Measurements from ENCODE around the gene CHST11.
"Not testable (repeated sequence)": the region's sequence is repeated elsewhere in the genome, so short reads cannot be mapped to it uniquely, and the experiment has no call there.

The CHST11 gene

DNA sequence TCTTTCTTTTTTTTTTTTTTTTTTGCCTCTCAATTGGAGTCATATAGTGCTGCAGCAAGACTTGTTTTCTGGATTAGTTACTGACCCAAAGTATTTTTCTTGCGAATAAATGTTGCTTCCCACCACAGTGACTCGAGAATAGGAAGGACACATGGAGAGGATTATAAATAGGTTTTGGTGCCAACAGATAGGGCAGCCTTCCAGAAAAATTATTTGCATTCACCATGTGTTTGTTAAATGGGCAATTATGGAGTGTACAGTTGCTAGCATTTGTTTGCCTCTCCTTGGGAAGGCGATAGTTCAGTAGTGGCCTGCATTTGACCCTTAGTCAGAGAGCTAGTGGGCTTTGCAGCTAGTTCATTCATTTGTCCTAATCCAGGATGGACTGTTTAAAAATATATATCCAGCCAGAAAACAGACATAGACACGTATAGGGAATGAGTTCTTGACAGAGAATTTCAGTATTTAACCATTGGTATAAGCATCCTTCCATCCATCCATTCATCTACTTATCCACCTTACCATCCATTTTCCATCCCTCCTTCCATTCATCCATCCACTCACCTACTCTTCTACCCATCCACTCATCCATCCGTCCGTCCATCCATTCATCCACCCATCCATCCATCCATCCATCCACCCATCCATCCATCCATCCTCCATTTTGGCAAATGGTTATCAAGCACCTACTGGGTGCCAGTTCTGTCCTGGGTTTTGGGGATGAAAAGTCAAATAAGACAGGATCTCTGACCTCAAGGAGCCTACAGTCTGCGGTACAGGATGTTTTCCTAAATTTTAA is 67.5 kb downstream of the CHST11 start:
- peaks cover 0 to 7% (median 0%) of the 10 kb centered on the region in 5 experiments for H3K9me3 ChIP-seq (ENCODE audit: control extremely low read depth in 1 of 5, control insufficient read depth in 4 of 5, insufficient read depth in 2 of 5, low read depth in 1 of 5, low read length in 4 of 5)
- ChIA-PET CTCF (interaction anchor here (1.0 to 2.3 kb wide), 2 partner anchors 8 to 142 kb away, joined by 3 to 6 read pairs; no protein-coding TSS in a partner anchor), POLR2A (interaction anchor here (0.9 to 1.1 kb wide), 2 partner anchors 59 to 146 kb away, joined by 3 read pairs; no protein-coding TSS in a partner anchor)
- peaks cover 3 to 31% (median 7%) of the 10 kb centered on the region in 4 experiments for H3K36me3 ChIP-seq (ENCODE audit: control insufficient read depth in 4 of 4, insufficient read depth in 4 of 4, low read length in 3 of 4)
- 84% methylated on average over 6 of the region's 7 CpGs for WGBS (ENCODE audit: insufficient coverage)
- no peak for DNase-seq
- peaks cover 37 to 89% (median 76%) of the 10 kb centered on the region in 4 experiments for H3K4me1 ChIP-seq (ENCODE audit: control extremely low read depth in 1 of 4, control insufficient read depth in 4 of 4, insufficient read depth in 4 of 4, low read length in 3 of 4)
- H3K27ac ChIP-seq (ENCODE audit: insufficient read depth in 1 of 2, low read depth in 1 of 2, low read length in 2 of 2, poor library complexity in 1 of 2, severe bottlenecking in 2 of 2) = peak overlapping the region in 1 of 2 experiments; percentile 36
- no peak overlapping the region for H3K4me3 ChIP-seq (ENCODE audit: control insufficient read depth in 1 of 7, extremely low read depth in 1 of 7, insufficient read depth in 4 of 7, low read depth in 2 of 7, low read length in 6 of 7)
- no peaks in the 10 kb centered on the region for H3K27me3 ChIP-seq (replicated peaks in 2 of 5; ENCODE audit: control insufficient read depth in 4 of 5, insufficient read depth in 5 of 5, low read length in 4 of 5)

DNA sequence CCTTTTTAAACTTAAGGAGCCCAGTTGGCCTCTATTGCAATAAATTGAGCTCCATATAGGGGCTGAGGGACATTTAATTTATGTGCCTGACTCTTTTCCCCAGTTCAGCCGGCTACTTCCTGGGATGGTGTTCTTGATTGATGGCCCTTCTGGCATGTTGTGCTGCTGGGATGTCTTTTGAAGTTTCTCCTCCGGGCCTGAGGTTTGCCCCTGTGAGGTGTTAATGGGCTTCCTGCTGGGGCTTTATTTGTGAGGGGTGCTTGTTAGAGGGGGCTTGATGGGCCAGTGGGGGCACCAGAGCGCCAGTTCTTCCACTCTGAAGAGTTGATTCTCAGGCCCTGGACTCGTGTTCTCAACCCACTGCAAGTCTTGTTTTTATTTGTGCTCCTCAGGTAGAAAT is 69.6 kb downstream of the CHST11 start:
- H3K27me3 ChIP-seq (replicated peaks in 2 of 5; ENCODE audit: control insufficient read depth in 4 of 5, insufficient read depth in 5 of 5, low read length in 4 of 5) = no peaks in the 10 kb centered on the region
- ChIA-PET POLR2A (interaction anchor here (0.7 kb wide), 1 partner anchor 9 kb away, joined by 3 read pairs; no protein-coding TSS in a partner anchor), CTCF (interaction anchor here (0.9 to 2.3 kb wide), 3 partner anchors 9 to 26 kb away, joined by 3 to 14 read pairs (median 3); no protein-coding TSS in a partner anchor)
- 13% methylated on average over 2 of the region's 4 CpGs for WGBS (ENCODE audit: insufficient coverage)
- H3K4me1 ChIP-seq (ENCODE audit: control extremely low read depth in 1 of 4, control insufficient read depth in 4 of 4, insufficient read depth in 4 of 4, low read length in 3 of 4) = peaks cover 23 to 70% (median 56%) of the 10 kb centered on the region in 4 experiments
- DNase-seq = peak in 1 of 3 donors; percentile 62
- peak overlapping the region in 1 of 2 experiments; percentile 43 for H3K27ac ChIP-seq (ENCODE audit: insufficient read depth in 1 of 2, low read depth in 1 of 2, low read length in 2 of 2, poor library complexity in 1 of 2, severe bottlenecking in 2 of 2)
- H3K4me3 ChIP-seq (ENCODE audit: control insufficient read depth in 1 of 7, extremely low read depth in 1 of 7, insufficient read depth in 4 of 7, low read depth in 2 of 7, low read length in 6 of 7) = peak overlapping the region in 1 of 7 experiments; percentile 6
- peaks cover 3 to 43% (median 7%) of the 10 kb centered on the region in 4 experiments for H3K36me3 ChIP-seq (ENCODE audit: control insufficient read depth in 4 of 4, insufficient read depth in 4 of 4, low read length in 3 of 4)
- H3K9me3 ChIP-seq (ENCODE audit: control extremely low read depth in 1 of 5, control insufficient read depth in 4 of 5, insufficient read depth in 2 of 5, low read depth in 1 of 5, low read length in 4 of 5) = peaks cover 0 to 10% (median 3%) of the 10 kb centered on the region in 5 experiments

DNA sequence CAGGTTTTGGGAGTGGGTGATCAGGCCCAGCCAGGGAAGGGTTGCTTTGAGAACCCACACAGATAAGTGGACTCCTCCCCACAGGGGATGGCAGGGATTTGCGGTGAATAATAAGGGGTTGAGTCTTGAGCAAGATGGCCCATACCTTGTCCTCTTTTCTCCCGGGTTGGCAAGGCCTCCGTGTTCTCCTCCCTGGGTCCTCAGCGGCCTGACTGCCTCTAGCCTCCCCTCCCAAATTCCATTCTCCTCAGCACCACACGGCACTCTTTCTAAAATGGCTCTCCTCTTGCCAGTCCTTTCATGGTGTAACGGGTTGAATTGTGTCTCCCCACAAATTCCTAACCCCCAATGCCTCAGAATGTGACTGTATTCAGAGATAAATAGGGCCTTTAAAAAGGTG is 70.0 kb downstream of the CHST11 start:
- no peak for DNase-seq
- POLR2A ChIA-PET = interaction anchor here (0.7 kb wide), 1 partner anchor 10 kb away, joined by 3 read pairs; no protein-coding TSS in a partner anchor
- Histone ChIP-seq H3K36me3 (ENCODE audit: control insufficient read depth in 4 of 4, insufficient read depth in 4 of 4, low read length in 3 of 4) (peaks cover 3 to 47% (median 7%) of the 10 kb centered on the region in 4 experiments), H3K9me3 (ENCODE audit: control extremely low read depth in 1 of 5, control insufficient read depth in 4 of 5, insufficient read depth in 2 of 5, low read depth in 1 of 5, low read length in 4 of 5) (peaks cover 0 to 10% (median 3%) of the 10 kb centered on the region in 5 experiments), H3K4me3 (ENCODE audit: control insufficient read depth in 1 of 7, extremely low read depth in 1 of 7, insufficient read depth in 4 of 7, low read depth in 2 of 7, low read length in 6 of 7) (no peak overlapping the region), H3K4me1 (ENCODE audit: control extremely low read depth in 1 of 4, control insufficient read depth in 4 of 4, insufficient read depth in 4 of 4, low read length in 3 of 4) (peaks cover 23 to 66% (median 52%) of the 10 kb centered on the region in 4 experiments), H3K27ac (ENCODE audit: insufficient read depth in 1 of 2, low read depth in 1 of 2, low read length in 2 of 2, poor library complexity in 1 of 2, severe bottlenecking in 2 of 2) (peak overlapping the region in 1 of 2 experiments; percentile 43), H3K27me3 (replicated peaks in 2 of 5; ENCODE audit: control insufficient read depth in 4 of 5, insufficient read depth in 5 of 5, low read length in 4 of 5) (no peaks in the 10 kb centered on the region)
- 95% methylated on average over 4 of the region's 6 CpGs for WGBS (ENCODE audit: insufficient coverage)
- CTCF ChIA-PET = interaction anchor here (0.9 to 2.3 kb wide), 3 partner anchors 9 to 27 kb away, joined by 3 to 14 read pairs (median 5); no protein-coding TSS in a partner anchor

DNA sequence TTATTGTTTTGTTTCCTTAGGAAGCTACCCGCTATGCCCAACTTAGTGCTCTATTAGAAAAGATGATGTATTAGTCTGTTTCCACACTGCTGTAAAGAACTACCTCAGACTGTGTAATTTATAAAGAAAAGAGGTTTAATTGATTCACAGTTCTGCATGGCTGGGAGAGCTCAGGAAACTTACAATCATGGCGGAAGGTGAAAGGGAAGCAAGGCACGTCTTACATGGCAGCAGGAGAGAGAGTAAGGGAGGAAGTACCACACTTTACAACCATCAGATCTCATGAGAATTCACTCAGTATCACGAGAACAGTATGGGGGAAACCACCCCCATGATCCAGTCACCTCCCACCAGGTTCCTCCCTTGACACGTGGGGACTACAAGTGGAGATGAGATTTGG is 70.9 kb downstream of the CHST11 start:
- H3K4me3 ChIP-seq (ENCODE audit: control insufficient read depth in 1 of 7, extremely low read depth in 1 of 7, insufficient read depth in 4 of 7, low read depth in 2 of 7, low read length in 6 of 7); DNase-seq; H3K27me3 ChIP-seq (replicated peaks in 2 of 5; ENCODE audit: control insufficient read depth in 4 of 5, insufficient read depth in 5 of 5, low read length in 4 of 5): not testable (repeated sequence)
- ChIA-PET CTCF (interaction anchor here (1.3 to 2.3 kb wide), 3 partner anchors 9 to 13 kb away, joined by 3 to 14 read pairs (median 5); no protein-coding TSS in a partner anchor), POLR2A (interaction anchor here (0.8 kb wide), 1 partner anchor 121 kb away, joined by 3 read pairs; no protein-coding TSS in a partner anchor)
- peaks cover 20 to 62% (median 50%) of the 10 kb centered on the region in 4 experiments for H3K4me1 ChIP-seq (ENCODE audit: control extremely low read depth in 1 of 4, control insufficient read depth in 4 of 4, insufficient read depth in 4 of 4, low read length in 3 of 4)
- peaks cover 0 to 12% (median 3%) of the 10 kb centered on the region in 5 experiments for H3K9me3 ChIP-seq (ENCODE audit: control extremely low read depth in 1 of 5, control insufficient read depth in 4 of 5, insufficient read depth in 2 of 5, low read depth in 1 of 5, low read length in 4 of 5)
- WGBS (ENCODE audit: insufficient coverage) = no CpG with 5 or more reads among the region's 5 CpGs
- peaks cover 4 to 54% (median 8%) of the 10 kb centered on the region in 4 experiments for H3K36me3 ChIP-seq (ENCODE audit: control insufficient read depth in 4 of 4, insufficient read depth in 4 of 4, low read length in 3 of 4)
- peak overlapping the region in 1 of 2 experiments; percentile 4 for H3K27ac ChIP-seq (ENCODE audit: insufficient read depth in 1 of 2, low read depth in 1 of 2, low read length in 2 of 2, poor library complexity in 1 of 2, severe bottlenecking in 2 of 2)

DNA sequence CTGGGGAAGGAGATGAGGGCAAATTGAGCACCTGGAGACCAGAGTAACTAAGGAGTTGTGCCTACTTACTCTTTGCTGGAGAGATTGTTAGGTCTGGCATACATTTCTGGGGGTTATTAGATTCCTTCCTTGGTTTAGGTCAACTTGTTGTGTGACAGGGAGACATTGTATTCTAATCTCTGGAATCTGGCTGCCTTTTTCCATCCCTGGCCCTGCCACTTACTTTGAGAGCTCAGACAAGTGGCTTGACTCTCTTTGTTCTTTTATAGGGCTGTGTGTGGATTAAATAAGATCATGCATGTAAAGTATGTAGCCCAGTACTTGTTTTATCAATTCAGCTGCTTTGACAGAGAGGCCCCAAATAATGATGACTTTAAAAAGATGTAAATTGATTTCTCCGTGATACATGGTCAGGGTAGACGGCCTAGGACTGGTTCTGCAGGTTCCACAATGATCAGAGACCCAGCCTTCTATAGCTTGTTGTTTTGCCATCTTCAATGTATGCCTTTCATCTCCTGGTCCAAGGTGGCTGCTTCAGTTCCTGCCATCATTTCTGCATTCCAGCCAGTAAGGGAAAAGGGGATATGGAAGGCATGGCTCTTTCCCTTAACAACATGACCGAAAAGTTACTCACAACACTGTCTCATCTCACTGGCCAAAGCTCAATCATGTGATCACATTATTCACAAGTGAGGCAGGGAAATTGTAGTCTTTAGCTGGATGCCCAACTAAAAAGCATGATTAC is 72.6 kb downstream of the CHST11 start:
- ChIA-PET POLR2A (interaction anchor here (1.8 kb wide), 1 partner anchor 75 kb away, joined by 3 read pairs; no protein-coding TSS in a partner anchor), CTCF (interaction anchor here (1.3 to 1.5 kb wide), 2 partner anchors 39 to 41 kb away, joined by 3 to 8 read pairs; no protein-coding TSS in a partner anchor)
- Histone ChIP-seq H3K4me1 (ENCODE audit: control extremely low read depth in 1 of 4, control insufficient read depth in 4 of 4, insufficient read depth in 4 of 4, low read length in 3 of 4) (peaks cover 19 to 62% (median 48%) of the 10 kb centered on the region in 4 experiments), H3K4me3 (ENCODE audit: control insufficient read depth in 1 of 7, extremely low read depth in 1 of 7, insufficient read depth in 4 of 7, low read depth in 2 of 7, low read length in 6 of 7) (no peak overlapping the region), H3K27ac (ENCODE audit: insufficient read depth in 1 of 2, low read depth in 1 of 2, low read length in 2 of 2, poor library complexity in 1 of 2, severe bottlenecking in 2 of 2) (peak overlapping the region in 1 of 2 experiments; percentile 6), H3K36me3 (ENCODE audit: control insufficient read depth in 4 of 4, insufficient read depth in 4 of 4, low read length in 3 of 4) (peaks cover 4 to 58% (median 8%) of the 10 kb centered on the region in 4 experiments), H3K9me3 (ENCODE audit: control extremely low read depth in 1 of 5, control insufficient read depth in 4 of 5, insufficient read depth in 2 of 5, low read depth in 1 of 5, low read length in 4 of 5) (peaks cover 0 to 12% (median 3%) of the 10 kb centered on the region in 5 experiments), H3K27me3 (replicated peaks in 2 of 5; ENCODE audit: control insufficient read depth in 4 of 5, insufficient read depth in 5 of 5, low read length in 4 of 5) (no peaks in the 10 kb centered on the region)
- no peak for DNase-seq
- 87% methylated on average over 3 of the region's 3 CpGs for WGBS (ENCODE audit: insufficient coverage)

DNA sequence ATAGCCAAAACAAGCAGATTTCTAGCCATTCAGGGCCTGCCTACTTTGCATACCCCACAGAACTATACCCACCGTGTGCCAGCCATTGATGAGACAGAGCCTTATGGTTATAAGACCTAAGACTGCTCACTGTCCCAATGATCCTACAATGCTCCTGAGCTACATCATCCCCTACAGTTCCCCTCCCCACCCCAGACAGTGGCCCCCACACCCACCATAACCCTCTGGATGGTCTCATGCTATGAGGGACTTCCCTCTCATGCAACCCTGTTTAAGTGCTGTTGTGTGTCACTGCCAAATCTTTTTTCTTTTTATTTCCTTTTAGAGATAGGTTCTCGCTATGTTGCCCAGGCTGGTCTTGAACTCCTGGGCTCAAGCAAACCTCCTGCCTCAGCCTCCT is 75.9 kb downstream of the CHST11 start:
- H3K36me3 ChIP-seq (ENCODE audit: control insufficient read depth in 4 of 4, insufficient read depth in 4 of 4, low read length in 3 of 4) = peaks cover 2 to 72% (median 9%) of the 10 kb centered on the region in 4 experiments
- H3K4me3 ChIP-seq (ENCODE audit: control insufficient read depth in 1 of 7, extremely low read depth in 1 of 7, insufficient read depth in 4 of 7, low read depth in 2 of 7, low read length in 6 of 7) = no peak overlapping the region
- peaks cover 17 to 52% (median 32%) of the 10 kb centered on the region in 4 experiments for H3K4me1 ChIP-seq (ENCODE audit: control extremely low read depth in 1 of 4, control insufficient read depth in 4 of 4, insufficient read depth in 4 of 4, low read length in 3 of 4)
- H3K9me3 ChIP-seq (ENCODE audit: control extremely low read depth in 1 of 5, control insufficient read depth in 4 of 5, insufficient read depth in 2 of 5, low read depth in 1 of 5, low read length in 4 of 5) = peaks cover 0 to 8% (median 3%) of the 10 kb centered on the region in 5 experiments
- CTCF ChIA-PET = interaction anchor here (0.8 to 2.1 kb wide), 2 partner anchors 9 to 43 kb away, joined by 3 to 4 read pairs; no protein-coding TSS in a partner anchor
- POLR2A ChIA-PET = interaction anchor here (0.7 kb wide), 1 partner anchor 13 kb away, joined by 3 read pairs; no protein-coding TSS in a partner anchor
- DNase-seq = no peak
- no peak overlapping the region for H3K27ac ChIP-seq (ENCODE audit: insufficient read depth in 1 of 2, low read depth in 1 of 2, low read length in 2 of 2, poor library complexity in 1 of 2, severe bottlenecking in 2 of 2)
- WGBS (ENCODE audit: insufficient coverage) = 100% methylated on average over 2 of the region's 2 CpGs
- H3K27me3 ChIP-seq (replicated peaks in 2 of 5; ENCODE audit: control insufficient read depth in 4 of 5, insufficient read depth in 5 of 5, low read length in 4 of 5) = no peaks in the 10 kb centered on the region

All from common myeloid progenitor, CD34-positive (primary cell).